ENCODE measurements around the gene RAB42. TPM values are rescaled to one million over a fixed set of nuclear protein-coding genes. Genes with fewer than 3 reads are reported as not detected.

RAB42 gene
- total and polyA plus RNA-seq, 9 of the 15 experiments (the other 6 are each of a cell fraction or from before 2014, with no cell fraction given) = 0.07 to 0.14 (median 0.12) TPM; not detected in 6

DNA sequence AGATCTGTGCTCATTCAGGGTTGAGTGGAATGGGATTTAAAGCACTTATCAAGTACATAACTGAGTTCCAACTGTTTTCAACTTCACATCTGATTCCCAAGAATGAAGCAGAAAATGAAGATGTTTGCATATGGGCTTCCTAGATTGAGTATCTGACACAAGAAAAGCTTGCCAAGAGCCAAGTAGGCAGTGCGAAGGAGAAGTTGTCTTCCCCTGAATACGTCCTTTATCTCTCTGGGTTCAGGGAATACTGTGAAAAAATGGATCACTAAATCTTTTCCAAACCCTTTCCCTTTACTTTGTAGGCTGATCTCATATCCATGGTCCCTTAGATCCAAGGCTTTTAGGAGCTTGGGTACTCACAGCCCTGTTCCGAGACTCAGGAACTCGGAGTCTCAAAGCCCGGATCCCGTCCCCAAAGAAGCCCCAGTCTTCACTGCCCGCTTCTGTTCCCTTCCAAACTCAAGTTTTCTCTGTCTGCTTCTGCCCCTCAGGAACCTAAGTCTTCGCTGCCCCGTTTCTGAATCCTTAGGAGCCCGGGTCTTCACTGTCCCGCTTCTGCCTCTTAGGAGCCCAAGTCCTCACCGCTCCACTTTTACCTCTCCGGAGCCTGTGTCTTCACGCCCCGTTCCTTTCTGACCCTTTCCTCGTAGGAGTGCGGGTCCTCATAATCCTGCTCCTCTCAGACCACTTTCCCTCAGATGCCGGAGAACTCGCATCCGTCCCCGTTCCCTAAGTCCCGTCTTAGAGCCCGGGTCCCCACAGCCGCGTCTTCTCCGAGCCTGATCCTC lies 50.2 kb downstream of the RAB42 start (continued):
- TF ChIP-seq TFAM (CRISPR knock-in tag; conservative IDR thresholded peaks at IDR 0.05) = no peak
- TF ChIP-seq, protein P1, sequence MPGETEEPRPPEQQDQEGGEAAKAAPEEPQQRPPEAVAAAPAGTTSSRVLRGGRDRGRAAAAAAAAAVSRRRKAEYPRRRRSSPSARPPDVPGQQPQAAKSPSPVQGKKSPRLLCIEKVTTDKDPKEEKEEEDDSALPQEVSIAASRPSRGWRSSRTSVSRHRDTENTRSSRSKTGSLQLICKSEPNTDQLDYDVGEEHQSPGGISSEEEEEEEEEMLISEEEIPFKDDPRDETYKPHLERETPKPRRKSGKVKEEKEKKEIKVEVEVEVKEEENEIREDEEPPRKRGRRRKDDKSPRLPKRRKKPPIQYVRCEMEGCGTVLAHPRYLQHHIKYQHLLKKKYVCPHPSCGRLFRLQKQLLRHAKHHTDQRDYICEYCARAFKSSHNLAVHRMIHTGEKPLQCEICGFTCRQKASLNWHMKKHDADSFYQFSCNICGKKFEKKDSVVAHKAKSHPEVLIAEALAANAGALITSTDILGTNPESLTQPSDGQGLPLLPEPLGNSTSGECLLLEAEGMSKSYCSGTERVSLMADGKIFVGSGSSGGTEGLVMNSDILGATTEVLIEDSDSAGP (CRISPR knock-in tag; IDR thresholded peaks at IDR 0.05) = peak; percentile 32; the same call in 1 of the 2 replicates
- TF ChIP-seq, protein P2, sequence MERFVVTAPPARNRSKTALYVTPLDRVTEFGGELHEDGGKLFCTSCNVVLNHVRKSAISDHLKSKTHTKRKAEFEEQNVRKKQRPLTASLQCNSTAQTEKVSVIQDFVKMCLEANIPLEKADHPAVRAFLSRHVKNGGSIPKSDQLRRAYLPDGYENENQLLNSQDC (CRISPR knock-in tag; IDR thresholded peaks at IDR 0.05) = no peak
- TF ChIP-seq GATAD2A (IDR thresholded peaks at IDR 0.05) = no peak
- TF ChIP-seq GTF2A2 (tag; IDR thresholded peaks at IDR 0.05) = 0 out of 2 replicates have a peak, but pooled peaks have one; percentile 13
- TF ChIP-seq ZNF354B (CRISPR knock-in tag; IDR thresholded peaks at IDR 0.05) = no peak
- TF ChIP-seq, protein P3, sequence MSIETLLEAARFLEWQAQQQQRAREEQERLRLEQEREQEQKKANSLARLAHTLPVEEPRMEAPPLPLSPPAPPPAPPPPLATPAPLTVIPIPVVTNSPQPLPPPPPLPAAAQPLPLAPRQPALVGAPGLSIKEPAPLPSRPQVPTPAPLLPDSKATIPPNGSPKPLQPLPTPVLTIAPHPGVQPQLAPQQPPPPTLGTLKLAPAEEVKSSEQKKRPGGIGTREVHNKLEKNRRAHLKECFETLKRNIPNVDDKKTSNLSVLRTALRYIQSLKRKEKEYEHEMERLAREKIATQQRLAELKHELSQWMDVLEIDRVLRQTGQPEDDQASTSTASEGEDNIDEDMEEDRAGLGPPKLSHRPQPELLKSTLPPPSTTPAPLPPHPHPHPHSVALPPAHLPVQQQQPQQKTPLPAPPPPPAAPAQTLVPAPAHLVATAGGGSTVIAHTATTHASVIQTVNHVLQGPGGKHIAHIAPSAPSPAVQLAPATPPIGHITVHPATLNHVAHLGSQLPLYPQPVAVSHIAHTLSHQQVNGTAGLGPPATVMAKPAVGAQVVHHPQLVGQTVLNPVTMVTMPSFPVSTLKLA (conservative IDR thresholded peaks at IDR 0.05) = no peak
- TF ChIP-seq HNRNPH1 (optimal IDR thresholded peaks at IDR 0.05; ENCODE audit: low read depth, low read length) = no peak
- TF ChIP-seq, protein P4, sequence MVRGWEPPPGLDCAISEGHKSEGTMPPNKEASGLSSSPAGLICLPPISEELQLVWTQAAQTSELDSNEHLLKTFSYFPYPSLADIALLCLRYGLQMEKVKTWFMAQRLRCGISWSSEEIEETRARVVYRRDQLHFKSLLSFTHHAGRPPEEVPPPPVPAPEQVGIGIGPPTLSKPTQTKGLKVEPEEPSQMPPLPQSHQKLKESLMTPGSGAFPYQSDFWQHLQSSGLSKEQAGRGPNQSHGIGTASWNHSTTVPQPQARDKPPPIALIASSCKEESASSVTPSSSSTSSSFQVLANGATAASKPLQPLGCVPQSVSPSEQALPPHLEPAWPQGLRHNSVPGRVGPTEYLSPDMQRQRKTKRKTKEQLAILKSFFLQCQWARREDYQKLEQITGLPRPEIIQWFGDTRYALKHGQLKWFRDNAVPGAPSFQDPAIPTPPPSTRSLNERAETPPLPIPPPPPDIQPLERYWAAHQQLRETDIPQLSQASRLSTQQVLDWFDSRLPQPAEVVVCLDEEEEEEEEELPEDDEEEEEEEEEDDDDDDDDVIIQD (CRISPR knock-in tag; IDR thresholded peaks at IDR 0.05) = no peak
- TF ChIP-seq ETS2 (tag; IDR thresholded peaks at IDR 0.05; ENCODE audit: borderline replicate concordance, poor library complexity, severe bottlenecking) = no peak
- TF ChIP-seq, protein P5, sequence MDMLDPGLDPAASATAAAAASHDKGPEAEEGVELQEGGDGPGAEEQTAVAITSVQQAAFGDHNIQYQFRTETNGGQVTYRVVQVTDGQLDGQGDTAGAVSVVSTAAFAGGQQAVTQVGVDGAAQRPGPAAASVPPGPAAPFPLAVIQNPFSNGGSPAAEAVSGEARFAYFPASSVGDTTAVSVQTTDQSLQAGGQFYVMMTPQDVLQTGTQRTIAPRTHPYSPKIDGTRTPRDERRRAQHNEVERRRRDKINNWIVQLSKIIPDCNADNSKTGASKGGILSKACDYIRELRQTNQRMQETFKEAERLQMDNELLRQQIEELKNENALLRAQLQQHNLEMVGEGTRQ (CRISPR knock-in tag; IDR thresholded peaks at IDR 0.05) = no peak
- peak; percentile 51; the same call in 1 of the 2 replicates for TF ChIP-seq ZNF165 (CRISPR knock-in tag; IDR thresholded peaks at IDR 0.05; ENCODE audit: borderline replicate concordance)
- no peak for TF ChIP-seq ZNF217 (CRISPR knock-in tag; IDR thresholded peaks at IDR 0.05)
- TF ChIP-seq, protein P6, sequence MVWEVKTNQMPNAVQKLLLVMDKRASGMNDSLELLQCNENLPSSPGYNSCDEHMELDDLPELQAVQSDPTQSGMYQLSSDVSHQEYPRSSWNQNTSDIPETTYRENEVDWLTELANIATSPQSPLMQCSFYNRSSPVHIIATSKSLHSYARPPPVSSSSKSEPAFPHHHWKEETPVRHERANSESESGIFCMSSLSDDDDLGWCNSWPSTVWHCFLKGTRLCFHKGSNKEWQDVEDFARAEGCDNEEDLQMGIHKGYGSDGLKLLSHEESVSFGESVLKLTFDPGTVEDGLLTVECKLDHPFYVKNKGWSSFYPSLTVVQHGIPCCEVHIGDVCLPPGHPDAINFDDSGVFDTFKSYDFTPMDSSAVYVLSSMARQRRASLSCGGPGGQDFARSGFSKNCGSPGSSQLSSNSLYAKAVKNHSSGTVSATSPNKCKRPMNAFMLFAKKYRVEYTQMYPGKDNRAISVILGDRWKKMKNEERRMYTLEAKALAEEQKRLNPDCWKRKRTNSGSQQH (CRISPR knock-in tag; IDR thresholded peaks at IDR 0.05) = 0 out of 2 replicates have a peak, but pooled peaks have one; percentile 6
- TF ChIP-seq ARID2 (IDR thresholded peaks at IDR 0.05) = no peak
- no peak for TF ChIP-seq SRSF7 (optimal IDR thresholded peaks at IDR 0.05; ENCODE audit: low read depth, low read length)
- TF ChIP-seq HMGN3 (IDR thresholded peaks at IDR 0.05; ENCODE audit: borderline replicate concordance, extremely low read depth, insufficient read length, low read depth, low read length) = no peak
- TF ChIP-seq TCF7L2 (IDR thresholded peaks at IDR 0.05; ENCODE audit: low read depth, low read length) = no peak
